ENCODE measurements around the gene PLEKHG7. TPM values are rescaled to one million over a fixed set of nuclear protein-coding genes. Genes with fewer than 3 reads are reported as not detected.
"Not testable (repeated sequence)": the region's sequence is repeated elsewhere in the genome, so short reads cannot be mapped to it uniquely, and the experiment has no call there.

Gene PLEKHG7
- total RNA-seq, 1 experiment from 2014 or later = not detected

DNA sequence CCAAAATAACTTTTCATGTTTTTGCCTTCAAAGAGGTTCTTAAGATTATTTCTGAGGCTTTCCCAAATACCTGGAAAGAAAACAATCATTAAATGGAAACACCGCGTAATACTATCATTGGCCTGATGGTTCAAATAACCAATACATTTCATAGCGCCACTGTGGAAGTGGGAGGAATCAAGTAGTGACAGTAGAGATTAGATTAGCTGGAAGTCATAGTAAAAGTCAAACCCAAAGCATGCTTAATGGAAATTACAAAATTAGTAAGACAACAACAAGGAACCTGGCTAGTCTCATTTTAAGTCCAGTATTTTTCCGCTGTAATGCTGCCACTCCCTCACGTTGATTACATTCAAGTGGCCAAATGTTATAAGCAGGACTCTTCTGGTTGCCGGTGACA, 41.5 kb upstream of the PLEKHG7 start:
- no peak overlapping the region for H3K4me3 ChIP-seq (ENCODE audit: low read length)
- POLR2A ChIA-PET (ENCODE audit: unreplicated experiment) = no interaction called here
- H3F3A ChIP-seq (ENCODE audit: low read length, unreplicated experiment) = no peaks in the 10 kb centered on the region
- H3K9me2 ChIP-seq (replicated peaks; ENCODE audit: low read length) = no peaks in the 10 kb centered on the region
- H2AFZ ChIP-seq (ENCODE audit: low read length) = no peak overlapping the region
- no peak overlapping the region for H3K4me2 ChIP-seq (ENCODE audit: low read length)
- CTCF ChIA-PET = no interaction called here
- H3K4me1 ChIP-seq (ENCODE audit: insufficient read depth, low read length) = no peaks in the 10 kb centered on the region
- TF ChIP-seq EZH2phosphoT487 (IDR thresholded peaks at IDR 0.05; ENCODE audit: borderline replicate concordance, low read length) (no peak), EZH2 (IDR thresholded peaks at IDR 0.05; ENCODE audit: low read length, unreplicated experiment) (no peak)
- TF ChIP-seq, protein P1, sequence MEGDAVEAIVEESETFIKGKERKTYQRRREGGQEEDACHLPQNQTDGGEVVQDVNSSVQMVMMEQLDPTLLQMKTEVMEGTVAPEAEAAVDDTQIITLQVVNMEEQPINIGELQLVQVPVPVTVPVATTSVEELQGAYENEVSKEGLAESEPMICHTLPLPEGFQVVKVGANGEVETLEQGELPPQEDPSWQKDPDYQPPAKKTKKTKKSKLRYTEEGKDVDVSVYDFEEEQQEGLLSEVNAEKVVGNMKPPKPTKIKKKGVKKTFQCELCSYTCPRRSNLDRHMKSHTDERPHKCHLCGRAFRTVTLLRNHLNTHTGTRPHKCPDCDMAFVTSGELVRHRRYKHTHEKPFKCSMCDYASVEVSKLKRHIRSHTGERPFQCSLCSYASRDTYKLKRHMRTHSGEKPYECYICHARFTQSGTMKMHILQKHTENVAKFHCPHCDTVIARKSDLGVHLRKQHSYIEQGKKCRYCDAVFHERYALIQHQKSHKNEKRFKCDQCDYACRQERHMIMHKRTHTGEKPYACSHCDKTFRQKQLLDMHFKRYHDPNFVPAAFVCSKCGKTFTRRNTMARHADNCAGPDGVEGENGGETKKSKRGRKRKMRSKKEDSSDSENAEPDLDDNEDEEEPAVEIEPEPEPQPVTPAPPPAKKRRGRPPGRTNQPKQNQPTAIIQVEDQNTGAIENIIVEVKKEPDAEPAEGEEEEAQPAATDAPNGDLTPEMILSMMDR (conservative IDR thresholded peaks at IDR 0.05; ENCODE audit: low read depth, low read length) = no peak
- intact Hi-C loops (cut with micrococcal nuclease) = no loop called here
- H3K27ac ChIP-seq (ENCODE audit: low read length) = no peak overlapping the region
- H3K79me2 ChIP-seq (ENCODE audit: low read length) = no peaks in the 10 kb centered on the region
- no peaks in the 10 kb centered on the region for H4K20me1 ChIP-seq (ENCODE audit: low read length)
- H3K9me3 ChIP-seq (ENCODE audit: low read length) = no peaks in the 10 kb centered on the region
- DNase-seq (no peak), ATAC-seq (no peak)
- H3K9ac ChIP-seq (ENCODE audit: low read length) = no peak overlapping the region
- H3K27me3 ChIP-seq (ENCODE audit: low read length) = no peaks in the 10 kb centered on the region
- BruUV-seq (replicated peaks) = no TSS peak
- no peaks in the 10 kb centered on the region for H3K36me3 ChIP-seq (ENCODE audit: low read depth, low read length)

DNA sequence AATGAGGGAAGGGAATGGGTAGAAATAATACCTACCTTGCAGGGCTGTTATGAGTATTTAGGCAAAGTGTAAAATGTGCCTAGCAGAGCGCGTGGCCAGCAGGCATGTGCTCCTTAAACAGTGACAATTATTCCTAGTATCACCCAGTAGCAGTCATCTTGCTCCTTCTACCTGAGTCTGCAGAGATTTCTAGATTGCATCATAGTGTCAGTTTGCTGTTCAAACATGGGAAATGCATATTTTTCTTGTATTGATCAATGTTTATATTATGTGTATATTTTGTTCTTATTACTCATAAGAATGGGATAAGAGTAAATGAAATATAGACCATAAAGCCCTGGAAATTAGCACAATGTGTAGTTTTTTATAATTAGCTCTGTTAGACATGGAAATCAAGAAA, 37.3 kb upstream of the PLEKHG7 start:
- TF ChIP-seq, protein P1 (conservative IDR thresholded peaks at IDR 0.05; ENCODE audit: low read depth, low read length) = no peak
- Histone ChIP-seq H3K36me3 (ENCODE audit: low read depth, low read length) (no peaks in the 10 kb centered on the region), H3K4me3 (ENCODE audit: low read length) (no peak overlapping the region), H3F3A (ENCODE audit: low read length, unreplicated experiment) (no peaks in the 10 kb centered on the region), H3K79me2 (ENCODE audit: low read length) (no peaks in the 10 kb centered on the region), H4K20me1 (ENCODE audit: low read length) (no peaks in the 10 kb centered on the region), H3K4me2 (ENCODE audit: low read length) (no peak overlapping the region), H3K27me3 (ENCODE audit: low read length) (no peaks in the 10 kb centered on the region), H2AFZ (ENCODE audit: low read length) (no peak overlapping the region), H3K27ac (ENCODE audit: low read length) (no peak overlapping the region), H3K9me3 (ENCODE audit: low read length) (no peaks in the 10 kb centered on the region), H3K9me2 (replicated peaks; ENCODE audit: low read length) (no peaks in the 10 kb centered on the region), H3K9ac (ENCODE audit: low read length) (no peak overlapping the region), H3K4me1 (ENCODE audit: insufficient read depth, low read length) (no peaks in the 10 kb centered on the region)
- no TSS peak for BruUV-seq (replicated peaks)
- ATAC-seq = no peak
- intact Hi-C loops (cut with micrococcal nuclease) = no loop called here
- ChIA-PET POLR2A (ENCODE audit: unreplicated experiment) (no interaction called here), CTCF (no interaction called here)
- DNase-seq = no peak

DNA sequence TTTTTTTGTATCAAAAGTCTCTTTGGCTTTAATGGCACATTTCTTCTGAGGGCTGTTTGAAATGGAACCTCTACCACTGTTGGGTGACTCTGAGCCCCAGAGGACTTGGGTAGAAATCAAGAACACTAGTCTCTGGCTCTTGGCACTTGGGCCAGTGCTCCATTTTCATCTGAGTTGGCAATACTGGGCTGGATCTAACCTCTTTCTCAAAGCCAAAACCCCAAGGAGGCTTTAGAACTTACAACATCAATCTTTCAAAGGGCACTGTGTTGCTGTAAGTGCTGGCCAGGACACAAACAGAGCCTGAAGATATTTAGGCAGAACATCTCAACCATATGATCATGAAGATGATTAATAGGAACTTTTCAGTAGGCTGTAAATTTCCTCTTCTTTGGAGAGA, 34.0 kb upstream of the PLEKHG7 start:
- H3K27me3 ChIP-seq (ENCODE audit: low read length) = no peaks in the 10 kb centered on the region
- H3K27ac ChIP-seq (ENCODE audit: low read length) = no peak overlapping the region
- BruUV-seq (replicated peaks) = no TSS peak
- H3K4me1 ChIP-seq (ENCODE audit: insufficient read depth, low read length) = no peaks in the 10 kb centered on the region
- no peaks in the 10 kb centered on the region for H4K20me1 ChIP-seq (ENCODE audit: low read length)
- H3K9me3 ChIP-seq (ENCODE audit: low read length) = no peaks in the 10 kb centered on the region
- ChIA-PET POLR2A (ENCODE audit: unreplicated experiment) (no interaction called here), CTCF (no interaction called here)
- no peaks in the 10 kb centered on the region for H3K36me3 ChIP-seq (ENCODE audit: low read depth, low read length)
- no peak overlapping the region for H2AFZ ChIP-seq (ENCODE audit: low read length)
- H3K4me2 ChIP-seq (ENCODE audit: low read length) = no peak overlapping the region
- no peaks in the 10 kb centered on the region for H3K9me2 ChIP-seq (replicated peaks; ENCODE audit: low read length)
- intact Hi-C loops (cut with micrococcal nuclease) = no loop called here
- no peak overlapping the region for H3K4me3 ChIP-seq (ENCODE audit: low read length)
- H3K79me2 ChIP-seq (ENCODE audit: low read length) = no peaks in the 10 kb centered on the region
- H3F3A ChIP-seq (ENCODE audit: low read length, unreplicated experiment) = no peaks in the 10 kb centered on the region
- DNase-seq = no peak
- no peak for ATAC-seq
- no peak for TF ChIP-seq EZH2phosphoT487 (IDR thresholded peaks at IDR 0.05; ENCODE audit: borderline replicate concordance, low read length)
- TF ChIP-seq EZH2 (IDR thresholded peaks at IDR 0.05; ENCODE audit: low read length, unreplicated experiment) = no peak
- TF ChIP-seq, protein P1 (conservative IDR thresholded peaks at IDR 0.05; ENCODE audit: low read depth, low read length) = no peak
- H3K9ac ChIP-seq (ENCODE audit: low read length) = no peak overlapping the region

DNA sequence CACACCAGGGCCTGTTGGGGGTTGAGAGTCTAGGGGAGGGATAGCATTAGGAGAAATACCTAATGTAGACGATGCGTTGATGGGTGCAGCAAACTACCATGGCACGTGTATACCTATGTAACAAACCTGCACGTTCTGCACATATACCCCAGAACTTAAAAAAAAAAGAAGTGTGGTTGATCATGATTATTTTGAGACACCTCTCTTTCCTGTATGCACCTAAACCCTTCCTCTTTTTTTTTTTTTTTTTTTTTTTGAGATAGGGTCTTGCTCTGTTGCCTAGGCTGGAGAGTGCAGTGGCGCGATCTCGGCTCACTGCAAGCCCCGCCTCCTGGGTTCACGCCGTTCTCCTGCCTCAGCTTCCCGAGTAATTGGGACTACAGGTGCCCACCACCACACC, 31.3 kb upstream of the PLEKHG7 start:
- H3K9me3 ChIP-seq (ENCODE audit: low read length); H3F3A ChIP-seq (ENCODE audit: low read length, unreplicated experiment); ATAC-seq; H3K4me1 ChIP-seq (ENCODE audit: insufficient read depth, low read length); H3K79me2 ChIP-seq (ENCODE audit: low read length); H3K4me3 ChIP-seq (ENCODE audit: low read length); CTCF ChIA-PET; H3K9me2 ChIP-seq (replicated peaks; ENCODE audit: low read length); H3K27me3 ChIP-seq (ENCODE audit: low read length); POLR2A ChIA-PET (ENCODE audit: unreplicated experiment); H3K27ac ChIP-seq (ENCODE audit: low read length); H4K20me1 ChIP-seq (ENCODE audit: low read length); BruUV-seq (replicated peaks); H3K36me3 ChIP-seq (ENCODE audit: low read depth, low read length); DNase-seq; H3K9ac ChIP-seq (ENCODE audit: low read length); H2AFZ ChIP-seq (ENCODE audit: low read length); H3K4me2 ChIP-seq (ENCODE audit: low read length); intact Hi-C loops (cut with micrococcal nuclease): not testable (repeated sequence)

Measured in PC-3 (cell line).